SK-N-MC (cell line): Measurements from ENCODE around the gene MPG.

Experiments used
- DNase-seq: peaks from one replicate; pipeline ENCODE4 v3.0.0-alpha.2; 2011; ENCODE audit warnings: low read depth, low spot score
- H3K27ac ChIP-seq: fragments of 200-600 bp; sonication (generic); 2 replicates; pipeline ENCODE4 v1.5.1; 2016; ENCODE audit warnings: mixed run types
- H3K36me3 ChIP-seq: fragments of 200-600 bp; sonication (generic); 2 replicates; pipeline ENCODE4 v1.6.1; 2017; ENCODE audit warnings: antibody characterized with exemption, low read length, mixed read lengths; ENCODE audit not compliant: insufficient read depth
- H3K4me3 ChIP-seq: fragments of 200-600 bp; sonication (generic); 2 replicates; pipeline ENCODE4 v1.5.1; 2016
- H3K9ac ChIP-seq: fragments of 200-600 bp; sonication (generic); 2 replicates; pipeline ENCODE4 v1.8.0; 2017; ENCODE audit warnings: mixed run types, mixed read lengths; ENCODE audit not compliant: insufficient read length
- H3K9me3 ChIP-seq: fragments of 200-600 bp; sonication (generic); 2 replicates; pipeline ENCODE4 v1.6.1; 2017; ENCODE audit warnings: low read depth, mild to moderate bottlenecking, antibody characterized with exemption, low read length, moderate library complexity, mixed read lengths
- EZH2 ChIP-seq: fragments of 200-600 bp; sonication (generic); IDR thresholded peaks from one replicate; pipeline ENCODE4 v1.6.1; 2017; ENCODE audit warnings: antibody characterized with exemption
- FOXP2 ChIP-seq: optimal IDR thresholded peaks from 2 replicates; pipeline ENCODE3; 2011; ENCODE audit warnings: mild to moderate bottlenecking, moderate library complexity; ENCODE audit not compliant: insufficient read depth; ENCODE audit errors: extremely low read length, control extremely low read depth
- POLR2AphosphoS5 ChIP-seq: IDR thresholded peaks from 2 replicates; pipeline ENCODE4 v1.6.1; 2012; ENCODE audit warnings: mild to moderate bottlenecking, low read depth, low read length, borderline replicate concordance

MPG gene

GRCh38 chr16:63466-63865 lies 14.6 kb upstream of the MPG start:
- no peak for DNase-seq
- no peaks in the 10 kb centered on the region for H3K36me3 ChIP-seq
- TF ChIP-seq EZH2 (no peak), POLR2AphosphoS5 (no peak), FOXP2 (no peak)

DNA sequence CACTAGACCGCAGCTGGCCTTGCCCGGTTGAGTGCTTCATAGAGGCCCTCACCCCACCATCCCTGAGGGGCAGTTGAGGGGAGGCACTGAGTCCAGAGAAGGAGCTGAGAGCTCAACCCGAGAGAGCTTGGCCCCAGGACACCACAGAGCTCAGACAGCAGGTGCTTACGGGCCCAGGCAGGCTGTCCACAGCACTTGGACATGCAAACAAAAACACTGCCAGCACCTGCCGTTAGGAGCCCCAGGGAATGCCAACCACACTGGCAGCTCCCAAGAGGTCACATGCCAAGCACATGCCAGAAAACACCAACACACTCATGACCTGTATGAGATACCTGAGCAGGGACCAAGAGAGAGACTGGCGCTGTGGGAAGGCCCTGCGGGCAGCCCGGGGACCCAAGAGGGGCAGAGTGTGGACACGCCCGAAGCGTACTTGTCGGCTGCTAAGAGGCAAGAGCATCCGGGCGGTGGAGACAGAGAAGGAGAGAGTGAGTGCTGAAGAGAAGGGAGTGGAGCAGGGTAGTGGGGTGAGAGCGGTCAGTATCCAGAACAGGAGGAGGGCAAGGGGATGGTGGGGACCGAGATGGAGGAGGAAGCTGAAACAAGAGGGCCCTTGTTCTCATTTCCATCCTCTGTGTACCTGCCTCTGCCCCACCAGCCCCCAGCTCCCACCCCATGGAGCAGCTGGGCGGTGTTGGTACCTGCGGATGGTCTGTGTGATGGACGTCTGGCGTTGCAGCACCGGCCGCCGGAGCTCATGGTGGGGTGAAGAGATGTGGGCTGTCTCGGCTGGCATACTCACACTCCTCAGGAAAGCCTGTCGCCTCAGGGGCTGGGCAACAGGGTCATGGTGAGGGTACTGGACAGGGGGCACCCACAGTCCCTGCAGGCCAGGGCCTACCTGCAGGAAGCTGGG lies 13.8 kb upstream of the MPG start:
- DNase-seq: no peak
- H3K4me3 ChIP-seq: no peak overlapping the region
- H3K36me3 ChIP-seq: no peaks in the 10 kb centered on the region
- H3K9me3 ChIP-seq: no peaks in the 10 kb centered on the region
- TF ChIP-seq POLR2AphosphoS5: no peak
- no peak for TF ChIP-seq FOXP2
- no peak for TF ChIP-seq EZH2
- no peak overlapping the region for H3K27ac ChIP-seq
- no peak overlapping the region for H3K9ac ChIP-seq

More at GRCh38 chr16:63466-63865, 14.6 kb upstream of the MPG start:
- H3K9me3 ChIP-seq: no peaks in the 10 kb centered on the region
- no peak overlapping the region for H3K4me3 ChIP-seq
- H3K9ac ChIP-seq: no peak overlapping the region
- H3K27ac ChIP-seq: no peak overlapping the region

GRCh38 chr16:64914-65255 lies 13.1 kb upstream of the MPG start:
- H3K4me3 ChIP-seq: no peak overlapping the region
- H3K9me3 ChIP-seq: no peaks in the 10 kb centered on the region
- no peak overlapping the region for H3K9ac ChIP-seq
- H3K36me3 ChIP-seq: no peaks in the 10 kb centered on the region
- no peak overlapping the region for H3K27ac ChIP-seq
- DNase-seq: no peak
- TF ChIP-seq FOXP2 (no peak), EZH2 (no peak), POLR2AphosphoS5 (no peak)

GRCh38 chr16:65745-66144 lies 12.3 kb upstream of the MPG start:
- DNase-seq: no peak
- Histone ChIP-seq H3K4me3 (no peak overlapping the region), H3K9ac (no peak overlapping the region), H3K9me3 (no peaks in the 10 kb centered on the region), H3K27ac (no peak overlapping the region), H3K36me3 (no peaks in the 10 kb centered on the region)
- no peak for TF ChIP-seq FOXP2
- no peak for TF ChIP-seq EZH2
- no peak for TF ChIP-seq POLR2AphosphoS5

GRCh38 chr16:66309-67182 lies 11.5 kb upstream of the MPG start:
- no peak overlapping the region for H3K9ac ChIP-seq
- no peaks in the 10 kb centered on the region for H3K9me3 ChIP-seq
- no peak for TF ChIP-seq FOXP2
- TF ChIP-seq POLR2AphosphoS5: no peak
- TF ChIP-seq EZH2: no peak
- no peak for DNase-seq
- no peak overlapping the region for H3K4me3 ChIP-seq
- no peaks in the 10 kb centered on the region for H3K36me3 ChIP-seq
- no peak overlapping the region for H3K27ac ChIP-seq

DNA sequence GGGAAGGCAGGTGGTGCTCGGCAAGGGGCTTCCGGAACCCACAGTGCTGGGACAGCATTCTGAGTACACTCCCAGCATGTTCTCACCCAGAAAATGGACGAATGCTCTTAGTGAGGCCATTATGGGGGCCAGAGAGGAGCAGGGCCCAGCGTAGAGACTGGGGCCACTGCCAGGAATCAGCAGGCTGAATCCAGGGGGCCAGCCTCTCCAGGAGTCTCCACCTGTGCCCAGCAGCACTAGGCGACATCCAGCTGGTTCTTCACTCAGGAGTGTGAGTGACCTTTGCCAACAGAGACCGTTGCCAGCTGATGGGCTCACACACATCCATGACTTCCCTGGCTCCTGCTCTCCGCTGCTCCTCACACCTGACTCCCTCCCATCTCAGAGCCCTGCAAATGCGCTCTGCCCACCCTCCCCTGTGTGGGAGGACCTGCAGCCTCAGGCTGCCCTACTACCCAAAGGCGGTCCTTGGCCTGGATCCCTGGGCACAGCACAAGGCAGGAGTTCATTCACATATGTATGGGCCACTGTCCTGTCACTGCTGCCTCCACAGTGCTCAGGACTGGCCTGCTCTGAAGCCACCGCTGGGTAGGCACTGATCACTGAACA lies 10.7 kb upstream of the MPG start:
- TF ChIP-seq FOXP2 (no peak), POLR2AphosphoS5 (no peak), EZH2 (no peak)

GRCh38 chr16:67884-68789 lies 9.9 kb upstream of the MPG start:
- TF ChIP-seq FOXP2 (no peak), EZH2 (no peak), POLR2AphosphoS5 (no peak)
- H3K36me3 ChIP-seq: no peaks in the 10 kb centered on the region
- no peak for DNase-seq
- H3K9ac ChIP-seq: no peak overlapping the region
- H3K27ac ChIP-seq: no peak overlapping the region
- no peaks in the 10 kb centered on the region for H3K9me3 ChIP-seq
- no peak overlapping the region for H3K4me3 ChIP-seq

More for the DNA sequence above, 10.7 kb upstream of the MPG start:
- Histone ChIP-seq H3K4me3 (no peak overlapping the region), H3K36me3 (no peaks in the 10 kb centered on the region), H3K27ac (no peak overlapping the region), H3K9me3 (no peaks in the 10 kb centered on the region), H3K9ac (no peak overlapping the region)
- DNase-seq: no peak
